HepG2 (cell line): ENCODE results near the gene PIEZO1. TPM values are rescaled to one million over a fixed set of nuclear protein-coding genes. Genes with fewer than 3 reads are reported as not detected.

Experiments
- ATAC-seq: fragments of 200-7000 bp; cut with Tn5 transposase; 3 replicates; pipeline ENCODE4 v1.9.1; 2020; ENCODE audit warnings: mild to moderate bottlenecking, moderate library complexity
- BruUV-seq: library from RNA; stranded (reverse); fragments of 400-500 nt; replicated peaks from 2 replicates; lab custom pipeline; 2021; lab: Mats Ljungman, UMichigan
- CTCF ChIA-PET: fragments of 300-600 bp; formaldehyde crosslinking; extraction: SDS; loops from one replicate; lab custom pipeline; 2021; ENCODE audit warnings: low total read pairs, inconsistent platforms, low intra/inter-chr PET ratio; lab: Yijun Ruan, JAX
- POLR2A ChIA-PET: fragments of 350-600 bp; sonication (Branson Sonifier 250); formaldehyde crosslinking; loops from one replicate; lab custom pipeline; 2020; ENCODE audit warnings: antibody characterized with exemption, inconsistent platforms; lab: Yijun Ruan, JAX
- DNase-seq: peaks from one replicate; pipeline ENCODE4 v3.0.0-alpha.2; 2015; ENCODE audit warnings: low spot score
- FAIRE-seq: peaks from 3 replicates; lab custom pipeline; 2011; peaks lifted over from hg19 to GRCh38; lab: Jason Lieb, UNC
- H2AFZ ChIP-seq: one replicate; pipeline ENCODE4 v1.6.1; 2011; ENCODE audit warnings: low read length, inconsistent platforms
- H3K27ac ChIP-seq: fragments of 300-600 bp; 3 replicates; pipeline ENCODE4 v1.8.0; 2011; ENCODE audit warnings: mixed run types, mild to moderate bottlenecking, mixed read lengths, low read length, inconsistent platforms; ENCODE audit not compliant: insufficient read depth; ENCODE audit errors: extremely low read length
- H3K27me3 ChIP-seq, 2 experiments: fragments of 200-600 bp in 1 of 2; 2 replicates in 1 of 2; 3 replicates in 1 of 2; pipeline versions ENCODE4 v1.6.0 to v1.8.0; 2011; ENCODE audit warnings: low read length in 2 of 2, mild to moderate bottlenecking in 2 of 2, moderate library complexity in 2 of 2, inconsistent platforms in 1 of 2; ENCODE audit not compliant: insufficient read depth in 2 of 2, control insufficient read depth in 1 of 2
- H3K36me3 ChIP-seq, 2 experiments: fragments of 200-600 bp in 1 of 2; replicated peaks in 1 of 2; 2 replicates in 1 of 2; 3 replicates in 1 of 2; pipeline versions ENCODE4 v1.5.1 to v1.8.0; 2011; ENCODE audit warnings: low read length in 2 of 2, inconsistent platforms in 1 of 2; ENCODE audit not compliant: insufficient read depth in 2 of 2, control insufficient read depth in 1 of 2
- H3K4me1 ChIP-seq: 2 replicates; pipeline ENCODE4 v1.5.1; 2012; ENCODE audit warnings: low read length, inconsistent platforms; ENCODE audit not compliant: insufficient read depth
- H3K4me2 ChIP-seq: 2 replicates; pipeline ENCODE4 v1.6.0; 2011; ENCODE audit warnings: low read depth, low read length, inconsistent platforms
- H3K4me3 ChIP-seq, 3 experiments: fragments of 200-600 bp in 1 of 3; sonication (generic), shearing (Covaris generic) in 1 of 3; replicated peaks in 1 of 3; 2 replicates each; pipeline ENCODE4 v1.5.1; 2011 to 2016; ENCODE audit warnings: low read length in 3 of 3, inconsistent platforms in 2 of 3, low read depth in 2 of 3, mild to moderate bottlenecking in 2 of 3, control low read depth in 1 of 3, mixed read lengths in 1 of 3; ENCODE audit not compliant: insufficient read depth in 1 of 3
- H3K79me2 ChIP-seq: one replicate; pipeline ENCODE4 v1.6.1; 2011; ENCODE audit warnings: low read length, inconsistent platforms; ENCODE audit not compliant: insufficient read depth
- H3K9ac ChIP-seq: 2 replicates; pipeline ENCODE4 v1.6.0; 2011; ENCODE audit warnings: mild to moderate bottlenecking, low read depth, low read length, inconsistent platforms; ENCODE audit not compliant: insufficient read depth
- H3K9me3 ChIP-seq: 2 replicates; pipeline ENCODE4 v1.5.1; 2012; ENCODE audit warnings: mild to moderate bottlenecking, low read length
- H4K20me1 ChIP-seq: 2 replicates; pipeline ENCODE4 v1.6.0; 2011; ENCODE audit warnings: inconsistent platforms, mild to moderate bottlenecking, low read length, moderate library complexity; ENCODE audit not compliant: insufficient read depth
- AGO2 ChIP-seq: fragments of 200-400 bp; formaldehyde crosslinking; optimal IDR thresholded peaks from 2 replicates; pipeline ENCODE3; 2017; ENCODE audit warnings: mild to moderate bottlenecking, low read depth, low read length, moderate library complexity
- DR1 ChIP-seq: sonication (generic); formaldehyde crosslinking; IDR thresholded peaks from 2 replicates; pipeline ENCODE4 v1.8.0; 2021; ENCODE audit warnings: mild to moderate bottlenecking, missing genetic modification reagents, inconsistent platforms
- FOXK1 ChIP-seq: sonication (generic); formaldehyde crosslinking; IDR thresholded peaks from 2 replicates; pipeline ENCODE4 v1.4.0; 2020; ENCODE audit warnings: low read depth, missing genetic modification reagents, borderline replicate concordance
- HNRNPH1 ChIP-seq: fragments of 200-400 bp; formaldehyde crosslinking; optimal IDR thresholded peaks from 2 replicates; pipeline ENCODE3; 2017; ENCODE audit warnings: mild to moderate bottlenecking, low read depth, low read length
- KAT7 ChIP-seq: IDR thresholded peaks from 2 replicates; pipeline ENCODE4 v1.6.1; 2018; ENCODE audit warnings: borderline replicate concordance, missing compliant biosample characterization
- KDM2A ChIP-seq: sonication (generic); formaldehyde crosslinking; IDR thresholded peaks from 2 replicates; pipeline ENCODE4 v1.4.0; 2020; ENCODE audit warnings: low read depth, missing genetic modification reagents, borderline replicate concordance
- NFAT5 ChIP-seq: sonication (generic); formaldehyde crosslinking; IDR thresholded peaks from 2 replicates; pipeline ENCODE4 v1.4.0; 2020; ENCODE audit warnings: missing genetic modification reagents
- PCBP1 ChIP-seq: fragments of 200-400 bp; formaldehyde crosslinking; IDR thresholded peaks from 2 replicates; pipeline ENCODE4 v1.6.1; 2017; ENCODE audit warnings: mild to moderate bottlenecking, low read depth, low read length, borderline replicate concordance
- RORA ChIP-seq: sonication (generic); formaldehyde crosslinking; IDR thresholded peaks from 2 replicates; pipeline ENCODE4 v1.5.0; 2020; ENCODE audit warnings: mild to moderate bottlenecking, missing genetic modification reagents, moderate library complexity
- SAFB2 ChIP-seq: sonication (generic); formaldehyde crosslinking; IDR thresholded peaks from 2 replicates; pipeline ENCODE4 v1.5.1; 2020; ENCODE audit warnings: missing genetic modification reagents, low read depth, mild to moderate bottlenecking, borderline replicate concordance
- SRSF9 ChIP-seq: fragments of 200-400 bp; formaldehyde crosslinking; IDR thresholded peaks from 2 replicates; pipeline ENCODE4 v1.6.1; 2018; ENCODE audit warnings: borderline replicate concordance, mild to moderate bottlenecking, low read depth, low read length; ENCODE audit not compliant: insufficient read depth, poor library complexity, severe bottlenecking
- TCF7 ChIP-seq: sonication (generic); IDR thresholded peaks from 2 replicates; pipeline ENCODE4 v1.6.1; 2016; ENCODE audit warnings: antibody characterized with exemption, low read depth
- WIZ ChIP-seq: sonication (generic); formaldehyde crosslinking; IDR thresholded peaks from 2 replicates; pipeline ENCODE4 v1.5.1; 2020; ENCODE audit warnings: mild to moderate bottlenecking, missing genetic modification reagents
- ZBTB21 ChIP-seq: sonication (generic); formaldehyde crosslinking; IDR thresholded peaks from 2 replicates; pipeline ENCODE4 v1.4.0; 2020; ENCODE audit warnings: missing genetic modification reagents
- ZKSCAN5 ChIP-seq: sonication (generic); formaldehyde crosslinking; IDR thresholded peaks from 2 replicates; pipeline ENCODE4 v1.5.1; 2020; ENCODE audit warnings: mild to moderate bottlenecking, missing genetic modification reagents
- ZNF326 ChIP-seq: sonication (generic); formaldehyde crosslinking; IDR thresholded peaks from 2 replicates; pipeline ENCODE4 v1.4.0; 2020; ENCODE audit warnings: missing genetic modification reagents, borderline replicate concordance
- ZNF567 ChIP-seq: sonication (generic); formaldehyde crosslinking; IDR thresholded peaks from 2 replicates; pipeline ENCODE4 v1.8.1; 2023; ENCODE audit warnings: mild to moderate bottlenecking, missing genetic modification reagents, borderline replicate concordance
- ZZZ3 ChIP-seq: sonication (generic); formaldehyde crosslinking; IDR thresholded peaks from 2 replicates; pipeline ENCODE4 v1.4.0; 2020; ENCODE audit warnings: missing genetic modification reagents, mild to moderate bottlenecking, borderline replicate concordance
- WGBS: methylation state at CpG from one replicate; pipeline ENCODE4 v1.1.6; 2017; ENCODE audit warnings: low lambda C conversion rate; 5-methylcytosine and 5-hydroxymethylcytosine counted together
- in situ Hi-C: cut with HindIII; loops from 2 replicates; pipeline ENCODE4 v1.10.0; 2017; ENCODE audit warnings: low pct_unique_long_range_greater_than_20kb; ENCODE audit not compliant: extremely low pct_ligation_motif_present
- intact Hi-C: fragments of 100-400 bp; cut with micrococcal nuclease; formaldehyde crosslinking; loops from one replicate; pipeline ENCODE4 v1.10.0; 2022; ENCODE audit not compliant: unreplicated experiment
- polyA plus RNA-seq, 8 experiments: library from polyadenylated mRNA; depleted of rRNA in 3 of 8; stranded (reverse) in 7 of 8; unstranded in 1 of 8; fragments of >200 nt; fragmentation: Illumina TruSeq in 4 of 8; extraction: Trizol in 4 of 8; gene quantifications; 2 replicates each; pipeline versions ENCODE4 v1.2.1 to v1.2.3, GENCODE V29; 2011 to 2016; ENCODE audit warnings: low read depth in 4 of 8, missing spikeins in 1 of 8, mixed read lengths in 1 of 8; ENCODE audit not compliant: insufficient read depth in 1 of 8
- total RNA-seq, 5 experiments: library from RNA; depleted of rRNA; stranded (reverse); fragments of >200 nt; fragmentation: Illumina TruSeq; extraction: Trizol; gene quantifications; 2 replicates each; pipeline ENCODE4 v1.2.3, GENCODE V29; 2016; ENCODE audit warnings: low read depth in 1 of 5
- TF ChIP-seq, protein P1 (sequence below): sonication (generic); formaldehyde crosslinking; IDR thresholded peaks from 2 replicates; pipeline ENCODE4 v1.4.0; 2020; ENCODE audit warnings: mild to moderate bottlenecking, missing genetic modification reagents

PIEZO1 gene
- total and polyA plus RNA-seq, 2 of the 13 experiments (the other 11 are each of a cell fraction or from before 2014, with no cell fraction given), result 67.9 to 85.0 TPM

- CTCF ChIA-PET, result no interaction called here
- FAIRE-seq, result no peak
- Histone ChIP-seq H3K27me3 (peaks cover 0 to 5% of the 10 kb centered on the region in 2 experiments; a peak in 1 of 5 replicates), H3K4me1 (peaks cover 49% of the 10 kb centered on the region), H3K27ac (no peak overlapping the region), H3K9me3 (no peaks in the 10 kb centered on the region), H2AFZ (no peak overlapping the region), H3K79me2 (peaks cover 21% of the 10 kb centered on the region), H3K9ac (no peak overlapping the region), H3K4me3 (no peak overlapping the region), H3K4me2 (no peak overlapping the region), H4K20me1 (peaks cover 14% of the 10 kb centered on the region; the same call in 1 of the 2 replicates), H3K36me3 (peaks cover 4 to 12% of the 10 kb centered on the region in 2 experiments; a peak in 3 of 5 replicates)
- POLR2A ChIA-PET, result interaction anchor here (1.6 kb wide), 1 partner anchor 403 kb away, joined by 4 read pairs; the partner anchor contains the start of gene ZNF778
- DNase-seq, result no peak
- in situ Hi-C loops (loop anchor here (5.0 kb wide), 1 partner anchor 43 kb away; the partner anchor contains the start of genes GALNS and TRAPPC2L), intact Hi-C loops (loop anchor here (5.0 kb wide), 1 partner anchor 57 kb away; no protein-coding TSS in a partner anchor)
- 63% methylated on average over 13 of the region's 13 CpGs for WGBS
- BruUV-seq, result no TSS peak
- no peak for ATAC-seq
- TF ChIP-seq RORA (CRISPR knock-in tag) (no peak), WIZ (CRISPR knock-in tag) (no peak), SAFB2 (CRISPR knock-in tag) (no peak), FOXK1 (CRISPR knock-in tag) (no peak), NFAT5 (CRISPR knock-in tag) (no peak), ZKSCAN5 (CRISPR knock-in tag) (no peak), TCF7 (no peak), DR1 (CRISPR knock-in tag) (no peak), SRSF9 (no peak), ZBTB21 (CRISPR knock-in tag) (no peak), HNRNPH1 (peak; percentile 26), ZZZ3 (CRISPR knock-in tag) (no peak), PCBP1 (no peak), ZNF326 (CRISPR knock-in tag) (no peak), ZNF567 (CRISPR knock-in tag) (no peak), KAT7 (CRISPR knock-in tag) (no peak), AGO2 (peak; percentile 82), KDM2A (CRISPR knock-in tag) (peak; percentile 68; the same call in 1 of the 2 replicates)
- TF ChIP-seq, protein P1, sequence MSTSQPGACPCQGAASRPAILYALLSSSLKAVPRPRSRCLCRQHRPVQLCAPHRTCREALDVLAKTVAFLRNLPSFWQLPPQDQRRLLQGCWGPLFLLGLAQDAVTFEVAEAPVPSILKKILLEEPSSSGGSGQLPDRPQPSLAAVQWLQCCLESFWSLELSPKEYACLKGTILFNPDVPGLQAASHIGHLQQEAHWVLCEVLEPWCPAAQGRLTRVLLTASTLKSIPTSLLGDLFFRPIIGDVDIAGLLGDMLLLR, result no peak
Measured at GRCh38 chr16:88814144-88814502, 29.1 kb upstream of the PIEZO1 start.
